ELF-1 (cell line): ENCODE data around the gene CRYZ.
"Not testable (repeated sequence)": the region's sequence is repeated elsewhere in the genome, so short reads cannot be mapped to it uniquely, and the experiment has no call there.

Source experiments
- DNase-seq: peaks from one replicate; pipeline ENCODE4 v3.0.0-alpha.2; 2016; ENCODE audit warnings: low read depth, low spot score

Gene CRYZ

GRCh38 chr1:74732960-74733603, at the start of gene CRYZ, which contains the start of gene TYW3:
TSS of gene CRYZ (minus strand) at chr1:74733050. CDS start at chr1:74724821, 8,229 bp downstream.
TSS of gene TYW3 (plus strand) at chr1:74733152. CDS start at chr1:74733245, 93 bp downstream.
- DNase-seq, result peak; percentile 92

- no peak for DNase-seq
Measured at GRCh38 chr1:74780594-74780993, 47.7 kb upstream of the CRYZ start.

- DNase-seq, result no peak
Measured at GRCh38 chr1:74779750-74780149, 46.9 kb upstream of the CRYZ start.

DNA sequence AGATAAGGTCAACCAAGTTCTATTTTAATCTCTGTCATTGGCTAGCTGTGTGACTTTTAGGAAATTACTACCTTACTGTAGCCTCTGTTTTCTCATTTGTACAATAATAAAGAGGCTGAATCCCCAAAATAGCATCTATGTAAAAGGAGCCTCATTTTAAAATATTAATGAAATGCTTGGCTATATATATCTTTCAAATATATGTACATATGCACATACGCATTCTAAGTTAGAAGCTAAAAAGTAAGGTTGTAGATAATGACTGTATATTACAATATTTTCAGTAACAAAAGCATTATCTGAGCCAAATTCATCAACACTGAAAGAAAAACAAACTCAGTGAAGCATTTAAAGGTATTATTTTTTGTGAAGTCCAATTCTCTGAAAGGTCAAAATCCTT, 44.7 kb upstream of the CRYZ start:
- DNase-seq, result no peak

DNA sequence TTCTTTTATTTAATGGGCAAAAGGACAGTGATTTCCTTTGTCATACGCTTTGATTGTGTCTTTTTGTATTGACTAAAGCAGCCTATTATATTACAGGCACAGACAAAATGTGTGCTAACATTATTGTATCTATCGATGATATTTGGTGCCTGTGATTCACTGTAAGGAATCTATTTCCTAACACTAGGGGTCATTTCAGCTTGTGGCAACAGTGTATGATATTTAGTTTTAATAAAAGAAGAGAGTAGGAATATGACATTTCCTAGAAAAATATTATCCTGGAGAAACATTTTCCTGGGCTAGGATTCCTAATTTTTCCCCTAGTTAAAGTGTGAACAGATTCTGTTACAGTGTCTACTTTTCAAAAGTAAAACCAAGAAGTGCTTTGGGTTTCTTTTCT, 42.9 kb upstream of the CRYZ start:
- no peak for DNase-seq

DNA sequence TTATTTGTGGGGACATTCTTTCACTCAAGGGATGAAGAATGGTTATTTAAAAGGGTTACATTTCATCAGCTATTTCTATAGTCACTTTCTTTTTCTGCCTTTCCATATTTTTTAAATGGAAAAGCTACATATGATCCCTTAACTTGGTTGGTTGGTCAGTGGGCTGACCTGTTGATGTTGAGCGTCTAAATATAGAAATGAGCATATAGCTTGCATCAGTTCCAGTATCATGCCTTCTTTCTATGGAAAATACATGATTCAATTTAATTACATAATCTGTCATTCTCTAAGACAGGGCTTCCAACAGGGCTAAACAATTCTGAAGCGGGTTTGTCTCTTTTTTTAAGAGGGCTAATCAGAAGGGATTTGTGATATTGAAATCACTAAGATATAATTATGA, 40.7 kb upstream of the CRYZ start:
- no peak for DNase-seq

GRCh38 chr1:74772945-74773344, 40.1 kb upstream of the CRYZ start:
- DNase-seq, result no peak

GRCh38 chr1:74771913-74772515, 39.2 kb upstream of the CRYZ start:
- DNase-seq, result no peak

DNA sequence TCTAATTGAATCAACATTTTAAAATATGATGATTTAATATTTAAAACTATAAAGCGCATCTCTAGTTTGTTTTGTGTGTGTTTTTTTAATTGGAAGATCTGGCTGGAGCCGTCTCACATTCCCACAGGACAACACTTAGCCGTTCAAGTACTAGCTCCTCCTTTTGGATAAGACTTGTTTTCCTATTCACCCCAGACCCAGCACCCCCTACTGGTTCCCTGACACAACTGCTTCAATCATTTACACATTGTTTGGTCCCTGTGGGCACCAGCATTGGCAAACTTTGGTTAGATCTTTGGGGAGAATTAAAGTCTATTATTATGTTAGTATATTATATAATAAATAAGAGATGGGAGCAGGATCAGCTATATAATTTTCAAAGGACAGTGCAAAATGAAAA, 34.6 kb upstream of the CRYZ start:
- DNase-seq, result peak; percentile 21

- DNase-seq, result no peak
Measured at GRCh38 chr1:74766579-74766978, 33.7 kb upstream of the CRYZ start.

DNA sequence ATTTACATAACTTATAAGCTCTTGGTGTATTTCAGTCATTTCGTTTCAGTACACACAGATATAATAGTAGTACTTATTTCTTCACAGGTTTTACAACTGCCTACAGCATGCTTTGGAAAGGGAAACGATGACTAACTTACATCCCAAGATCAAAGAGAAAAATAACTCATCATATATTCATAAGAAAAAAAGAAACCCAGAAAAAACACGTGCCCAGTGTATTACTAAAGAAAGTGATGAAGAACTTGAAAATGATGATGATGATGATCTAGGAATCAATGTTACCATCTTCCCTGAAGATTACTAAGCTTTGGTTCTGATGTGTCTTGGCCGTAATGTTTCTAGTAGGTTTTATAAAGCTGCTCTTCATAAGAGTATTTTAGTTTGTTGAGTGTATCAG, 31.0 kb upstream of the CRYZ start:
- no peak for DNase-seq

- not testable (repeated sequence) for DNase-seq
Measured at GRCh38 chr1:74756650-74757049, 23.8 kb upstream of the CRYZ start.

GRCh38 chr1:74755475-74755874, 22.6 kb upstream of the CRYZ start:
- DNase-seq, result no peak

GRCh38 chr1:74753104-74753503, 20.3 kb upstream of the CRYZ start:
- no peak for DNase-seq

DNA sequence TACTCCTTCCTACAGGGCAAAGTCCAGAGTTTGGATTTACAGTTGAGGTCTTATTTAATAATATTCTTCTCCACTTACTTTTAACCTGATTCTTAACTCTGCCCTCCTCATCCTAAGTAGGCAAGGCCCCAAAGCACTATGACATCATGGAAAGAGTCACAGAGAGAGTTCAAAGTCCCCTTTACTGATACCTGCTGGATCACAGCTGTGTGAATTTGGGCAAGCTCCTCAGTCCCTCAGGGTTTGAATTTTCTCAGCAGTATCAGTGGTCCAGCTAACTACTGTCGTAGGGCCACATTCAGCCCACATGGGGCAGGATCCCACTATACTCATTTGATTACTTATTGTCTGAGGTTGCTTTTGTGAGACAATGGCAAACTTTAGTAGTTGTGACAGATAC, 16.1 kb upstream of the CRYZ start:
- no peak for DNase-seq

- not testable (repeated sequence) for DNase-seq
Measured at GRCh38 chr1:74745247-74745646, 12.4 kb upstream of the CRYZ start.

- not testable (repeated sequence) for DNase-seq
Measured at GRCh38 chr1:74740307-74740980, 7.6 kb upstream of the CRYZ start.

DNA sequence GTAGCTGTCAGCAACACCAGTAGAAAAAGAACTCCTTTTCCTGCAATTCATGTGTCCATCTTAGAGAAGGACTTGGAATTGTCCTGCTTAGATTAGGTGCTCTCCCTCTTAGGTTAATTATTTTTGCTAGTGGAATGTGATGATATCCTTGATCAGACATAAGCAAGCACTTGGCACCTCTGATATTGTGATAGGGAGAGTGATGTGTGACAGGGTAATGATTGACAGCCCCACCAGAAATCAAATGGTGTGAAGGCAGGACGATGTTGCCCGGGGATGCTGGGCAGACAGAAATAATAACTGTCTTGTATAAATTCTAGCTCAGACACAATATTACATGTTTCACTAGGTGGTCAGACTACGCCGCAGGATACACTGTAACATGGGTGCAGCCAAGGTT, 4.5 kb upstream of the CRYZ start:
- DNase-seq, result no peak

DNA sequence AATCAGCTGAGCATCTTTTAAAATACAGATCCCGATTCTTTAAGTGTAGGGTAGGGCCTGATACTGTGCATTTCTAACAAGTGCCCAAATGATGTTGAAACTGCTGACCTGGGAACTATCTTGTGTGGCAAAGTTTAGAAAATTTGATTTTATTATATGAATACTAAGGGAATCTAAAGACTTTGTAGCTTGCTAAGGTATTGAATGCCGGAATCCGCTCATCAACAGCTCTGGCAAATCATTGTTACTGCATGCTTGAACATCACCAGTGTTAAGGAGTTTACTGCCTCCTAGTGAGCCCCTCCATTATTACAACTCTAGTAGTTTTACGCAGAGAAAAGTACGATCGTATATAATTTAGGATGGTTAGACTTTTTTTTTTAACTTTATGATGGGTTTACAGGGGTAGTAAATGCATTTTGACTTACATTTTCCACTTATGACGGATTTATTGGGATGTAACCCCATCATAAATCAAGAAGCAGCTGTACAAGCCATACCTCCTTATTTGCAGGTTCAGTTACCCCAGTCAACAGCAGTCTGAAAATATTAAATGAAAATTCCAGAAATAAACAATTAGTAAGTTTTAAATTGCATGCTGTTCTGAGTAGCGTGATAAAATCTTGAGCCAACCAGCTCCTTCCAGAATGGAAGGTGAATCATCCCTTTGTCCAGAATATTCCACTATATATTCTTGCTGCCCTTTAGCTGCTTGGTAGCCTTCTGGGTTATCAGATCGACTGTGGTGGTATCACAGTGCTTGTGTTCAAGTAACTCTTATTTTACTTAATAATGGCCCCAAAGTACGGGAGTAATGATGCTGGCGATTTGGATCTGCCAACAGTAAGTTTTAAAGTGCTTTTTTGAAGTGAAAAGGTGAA, 994 bp upstream of the CRYZ start:
- peak; percentile 40 for DNase-seq

- not testable (repeated sequence) for DNase-seq
Measured at GRCh38 chr1:74732071-74732946, 541 bp downstream of the CRYZ start.
